A549 (cell line): ENCODE results near the gene HASPIN.

ENCODE experiments used
- CHD2 ChIP-seq: fragments of 150-350 bp; IDR thresholded peaks from 2 replicates; pipeline ENCODE4 v1.6.1; 2014; ENCODE audit warnings: low read length; ENCODE audit not compliant: partially characterized antibody
- CTCF ChIP-seq: fragments of >200 bp; sonication (Bioruptor Twin); formaldehyde crosslinking; IDR thresholded peaks from 3 replicates; pipeline ENCODE4 v1.5.1; 2016
- HDAC2 ChIP-seq: fragments of 200-600 bp; sonication (generic); IDR thresholded peaks from 2 replicates; pipeline ENCODE4 v1.6.1; 2016
- HOXB5 ChIP-seq: fragments of 250-450 bp; sonication (Bioruptor Pico); IDR thresholded peaks from 2 replicates; pipeline ENCODE4 v1.5.0; 2020; ENCODE audit warnings: mild to moderate bottlenecking, moderate library complexity
- JUN ChIP-seq, 2 experiments: fragments of >200 bp; sonication (Bioruptor Twin); formaldehyde crosslinking; IDR thresholded peaks; 2 replicates in 1 of 2; 3 replicates in 1 of 2; pipeline ENCODE4 v1.6.1; 2016 to 2017
- MAX ChIP-seq: IDR thresholded peaks from 2 replicates; pipeline ENCODE4 v1.6.1; 2012
- POLR2A ChIP-seq: IDR thresholded peaks from 2 replicates; pipeline ENCODE4 v1.6.1; 2012; ENCODE audit warnings: mild to moderate bottlenecking, low read length
- RAD21 ChIP-seq, 2 experiments: fragments of >200 bp in 1 of 2; sonication (Bioruptor Twin) in 1 of 2; formaldehyde crosslinking in 1 of 2; IDR thresholded peaks in 1 of 2; conservative IDR thresholded peaks in 1 of 2; 2 replicates in 1 of 2; 3 replicates in 1 of 2; pipeline ENCODE4 v1.6.1; 2012 to 2018; ENCODE audit warnings: inconsistent platforms in 1 of 2
- RCOR1 ChIP-seq: fragments of 150-350 bp; IDR thresholded peaks from 2 replicates; pipeline ENCODE4 v1.6.1; 2014; ENCODE audit warnings: antibody characterized with exemption, low read length, low read depth
- RFX5 ChIP-seq: fragments of 450-650 bp; IDR thresholded peaks from 2 replicates; pipeline ENCODE4 v1.7.1; 2014; ENCODE audit warnings: antibody characterized with exemption, mild to moderate bottlenecking, moderate library complexity
- SMC3 ChIP-seq: fragments of >200 bp; sonication (Bioruptor Twin); formaldehyde crosslinking; IDR thresholded peaks from 3 replicates; pipeline ENCODE4 v1.6.1; 2018; ENCODE audit warnings: inconsistent platforms
- ZNF302 ChIP-seq: fragments of 250-450 bp; sonication (Bioruptor Pico); IDR thresholded peaks from 2 replicates; pipeline ENCODE4 v1.9.0; 2021; ENCODE audit warnings: inconsistent platforms, mild to moderate bottlenecking, moderate library complexity

GRCh38 chr17:3765981-3766380 lies 42.3 kb downstream of the HASPIN start:
- TF ChIP-seq CTCF (no peak), RAD21 (conservative IDR thresholded peaks at IDR 0.05 in 1 of 2, IDR thresholded peaks at IDR 0.05 in 1 of 2) (no peak), RCOR1 (no peak), SMC3 (no peak), MAX (no peak), POLR2A (no peak), CHD2 (no peak), HOXB5 (CRISPR knock-in tag) (no peak), JUN (IDR thresholded peaks at IDR 0.05) (no peak), RFX5 (no peak), HDAC2 (no peak), ZNF302 (CRISPR knock-in tag) (no peak)
